ENCODE data around the gene CNTNAP5. TPM values are rescaled to one million over a fixed set of nuclear protein-coding genes. Genes with fewer than 3 reads are reported as not detected.

The CNTNAP5 gene
- total and polyA plus RNA-seq, 2 of the 4 experiments (the other 2 are of a cell fraction): not detected

DNA sequence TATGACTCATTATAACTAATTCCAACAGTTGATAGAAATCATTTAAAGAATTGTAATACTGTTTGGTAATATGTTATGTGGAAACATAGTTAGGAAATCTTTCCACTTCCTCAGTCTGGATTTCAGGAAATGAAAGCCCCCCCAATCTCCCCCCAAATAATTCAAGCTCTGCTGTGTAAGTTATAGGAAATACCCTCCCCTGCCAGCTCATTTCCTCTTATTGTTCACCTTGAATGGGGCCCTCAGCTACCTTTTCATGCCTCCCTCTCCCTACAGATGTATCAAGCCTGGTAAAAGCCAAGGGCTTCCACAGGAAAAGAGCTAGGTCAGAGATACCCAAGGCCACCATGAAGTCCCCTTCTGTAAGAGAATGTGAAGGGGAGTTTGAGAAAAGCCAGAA is 155.5 kb downstream of the CNTNAP5 start:
- H2BK15ac ChIP-seq (ENCODE audit: low read depth, low read length): no peak overlapping the region
- no peaks in the 10 kb centered on the region for H4K20me1 ChIP-seq (ENCODE audit: insufficient read depth, low read length)
- H2AK9ac ChIP-seq (replicated peaks; ENCODE audit: low read depth, low read length, poor library complexity): no peak overlapping the region
- CTCF ChIA-PET: interaction anchor here (0.6 kb wide), 1 partner anchor 98 kb away, joined by 3 read pairs; no protein-coding TSS in a partner anchor
- no peak overlapping the region for H3K4me2 ChIP-seq (ENCODE audit: low read depth, low read length)
- DNase-seq: no peak
- no peaks in the 10 kb centered on the region for H3K27me3 ChIP-seq (ENCODE audit: control insufficient read depth, insufficient read depth, low read length)
- H3K56ac ChIP-seq (ENCODE audit: extremely low read depth, insufficient read depth, low read length): no peak overlapping the region
- H3K18ac ChIP-seq (ENCODE audit: low read depth, low read length): no peak overlapping the region
- H3K4me3 ChIP-seq (ENCODE audit: insufficient read depth, low read depth, low read length): no peak overlapping the region
- H3K14ac ChIP-seq (replicated peaks; ENCODE audit: low read depth, low read length): no peak overlapping the region
- no peak overlapping the region for H2AK5ac ChIP-seq (ENCODE audit: low read depth, low read length)
- H3K4ac ChIP-seq (ENCODE audit: low read depth, low read length): no peak overlapping the region
- H2AFZ ChIP-seq (replicated peaks; ENCODE audit: low read length, poor library complexity): no peak overlapping the region
- in situ Hi-C loops (cut with MboI; ENCODE audit: low sequenced_read_pairs) (no loop called here), dilution Hi-C loops (cut with HindIII; ENCODE audit: low sequenced_read_pairs, unreplicated experiment) (no loop called here), intact Hi-C loops (cut with micrococcal nuclease) (no loop called here)
- POLR2A ChIA-PET (ENCODE audit: unreplicated experiment): interaction anchor here (0.6 kb wide), 1 partner anchor 10 kb away, joined by 4 read pairs; no protein-coding TSS in a partner anchor
- no peaks in the 10 kb centered on the region for H3K79me1 ChIP-seq (ENCODE audit: low read depth in 1 of 2, low read length in 2 of 2)
- H2BK120ac ChIP-seq (ENCODE audit: low read depth, low read length): no peak overlapping the region
- TF ChIP-seq MAZ (IDR thresholded peaks at IDR 0.05; ENCODE audit: borderline replicate concordance, low read depth, low read length): no peak
- no peak for TF ChIP-seq BHLHE40 (IDR thresholded peaks at IDR 0.05; ENCODE audit: low read depth, low read length)
- TF ChIP-seq RAD21 (IDR thresholded peaks at IDR 0.05; ENCODE audit: low read length): no peak
- TF ChIP-seq NFE2L2 (IDR thresholded peaks at IDR 0.05; ENCODE audit: low read depth, low read length): no peak
- TF ChIP-seq, protein P1, sequence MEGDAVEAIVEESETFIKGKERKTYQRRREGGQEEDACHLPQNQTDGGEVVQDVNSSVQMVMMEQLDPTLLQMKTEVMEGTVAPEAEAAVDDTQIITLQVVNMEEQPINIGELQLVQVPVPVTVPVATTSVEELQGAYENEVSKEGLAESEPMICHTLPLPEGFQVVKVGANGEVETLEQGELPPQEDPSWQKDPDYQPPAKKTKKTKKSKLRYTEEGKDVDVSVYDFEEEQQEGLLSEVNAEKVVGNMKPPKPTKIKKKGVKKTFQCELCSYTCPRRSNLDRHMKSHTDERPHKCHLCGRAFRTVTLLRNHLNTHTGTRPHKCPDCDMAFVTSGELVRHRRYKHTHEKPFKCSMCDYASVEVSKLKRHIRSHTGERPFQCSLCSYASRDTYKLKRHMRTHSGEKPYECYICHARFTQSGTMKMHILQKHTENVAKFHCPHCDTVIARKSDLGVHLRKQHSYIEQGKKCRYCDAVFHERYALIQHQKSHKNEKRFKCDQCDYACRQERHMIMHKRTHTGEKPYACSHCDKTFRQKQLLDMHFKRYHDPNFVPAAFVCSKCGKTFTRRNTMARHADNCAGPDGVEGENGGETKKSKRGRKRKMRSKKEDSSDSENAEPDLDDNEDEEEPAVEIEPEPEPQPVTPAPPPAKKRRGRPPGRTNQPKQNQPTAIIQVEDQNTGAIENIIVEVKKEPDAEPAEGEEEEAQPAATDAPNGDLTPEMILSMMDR (conservative IDR thresholded peaks at IDR 0.05; ENCODE audit: low read depth, low read length): no peak
- no peak for TF ChIP-seq ELK1 (IDR thresholded peaks at IDR 0.05; ENCODE audit: borderline replicate concordance, low read depth, low read length)
- H3K9me1 ChIP-seq (ENCODE audit: insufficient read depth, low read length): no peaks in the 10 kb centered on the region
- ATAC-seq (ENCODE audit: low read depth): no peak
- H3K9me3 ChIP-seq (ENCODE audit: control insufficient read depth, insufficient read depth, low read length): peaks cover 2% of the 10 kb centered on the region; the same call in 1 of the 2 replicates
- H3K4me1 ChIP-seq (ENCODE audit: control insufficient read depth, insufficient read depth, low read length): no peaks in the 10 kb centered on the region
- no peak overlapping the region for H3K27ac ChIP-seq (ENCODE audit: insufficient read depth, low read length)
- no peak overlapping the region for H2BK5ac ChIP-seq (ENCODE audit: low read depth, low read length, poor library complexity, severe bottlenecking)
- H4K5ac ChIP-seq (ENCODE audit: low read depth, low read length): no peak overlapping the region
- H3K9ac ChIP-seq (ENCODE audit: low read depth, low read length): no peak overlapping the region
- H4K91ac ChIP-seq (ENCODE audit: insufficient read depth, low read depth, low read length): no peak overlapping the region
- H3K36me3 ChIP-seq (ENCODE audit: control insufficient read depth, insufficient read depth, low read length): no peaks in the 10 kb centered on the region
- no peak overlapping the region for H2BK20ac ChIP-seq (ENCODE audit: low read depth, low read length)
- H3K23ac ChIP-seq (ENCODE audit: low read depth, low read length): no peak overlapping the region
- BruUV-seq (replicated peaks): no TSS peak
- H4K8ac ChIP-seq (ENCODE audit: low read depth in 2 of 2, low read length in 2 of 2): no peak overlapping the region

Data from IMR-90 (cell line).